Germinal center (tissue), 1 donor: ENCODE measurements around the gene SOX9.
A peak's percentile ranks its signal among the peaks of the same experiment; 100 is the strongest.

ENCODE experiments used
- DNase-seq: peaks from one replicate; pipeline ENCODE4 v3.0.0; 2012; ENCODE audit warnings: mixed read lengths, low spot score

SOX9 gene

DNA sequence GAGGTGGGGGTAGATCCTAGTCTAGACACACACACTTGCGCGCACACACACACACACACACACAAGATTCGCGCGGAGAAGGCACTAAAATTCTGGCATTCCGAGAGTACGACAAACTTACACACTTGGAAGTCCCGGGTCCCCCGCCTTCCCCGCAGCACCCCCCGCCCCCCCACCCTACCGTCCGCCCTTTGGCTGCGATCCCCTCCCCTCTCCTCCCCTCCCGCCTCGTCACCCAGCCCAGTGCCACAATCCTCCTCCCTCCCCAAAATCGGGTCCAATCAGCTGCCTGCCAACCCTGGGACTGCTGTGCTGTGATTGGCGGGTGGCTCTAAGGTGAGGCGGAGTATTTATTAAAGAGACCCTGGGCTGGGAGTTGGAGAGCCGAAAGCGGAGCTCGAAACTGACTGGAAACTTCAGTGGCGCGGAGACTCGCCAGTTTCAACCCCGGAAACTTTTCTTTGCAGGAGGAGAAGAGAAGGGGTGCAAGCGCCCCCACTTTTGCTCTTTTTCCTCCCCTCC, at the start of gene SOX9:
SOX9 (plus strand) TSS at position 379 of the 522 bp plus-strand sequence. CDS start 372 bp downstream, outside the sequence.
- peak; percentile 90 for DNase-seq

DNA sequence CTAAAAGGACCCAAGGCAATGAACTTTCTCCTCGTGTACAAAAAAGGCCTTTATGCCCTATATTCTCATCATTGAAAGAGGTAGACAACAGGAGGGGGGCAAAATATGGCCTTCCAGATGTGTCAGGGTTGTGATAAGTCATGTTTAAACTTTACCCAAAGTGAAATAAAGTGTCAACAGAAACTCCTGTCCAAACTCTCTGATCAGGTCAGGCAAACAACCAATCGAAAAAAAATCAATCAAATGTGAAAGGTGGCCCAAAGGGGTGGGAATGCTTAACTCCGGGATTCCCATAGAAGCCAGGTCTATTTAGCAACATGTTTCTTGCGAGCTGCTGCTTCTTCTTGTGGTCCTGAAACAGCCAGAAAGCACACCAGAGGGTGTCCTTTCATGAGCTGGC, 49.5 kb upstream of the SOX9 start:
- no peak for DNase-seq

DNA sequence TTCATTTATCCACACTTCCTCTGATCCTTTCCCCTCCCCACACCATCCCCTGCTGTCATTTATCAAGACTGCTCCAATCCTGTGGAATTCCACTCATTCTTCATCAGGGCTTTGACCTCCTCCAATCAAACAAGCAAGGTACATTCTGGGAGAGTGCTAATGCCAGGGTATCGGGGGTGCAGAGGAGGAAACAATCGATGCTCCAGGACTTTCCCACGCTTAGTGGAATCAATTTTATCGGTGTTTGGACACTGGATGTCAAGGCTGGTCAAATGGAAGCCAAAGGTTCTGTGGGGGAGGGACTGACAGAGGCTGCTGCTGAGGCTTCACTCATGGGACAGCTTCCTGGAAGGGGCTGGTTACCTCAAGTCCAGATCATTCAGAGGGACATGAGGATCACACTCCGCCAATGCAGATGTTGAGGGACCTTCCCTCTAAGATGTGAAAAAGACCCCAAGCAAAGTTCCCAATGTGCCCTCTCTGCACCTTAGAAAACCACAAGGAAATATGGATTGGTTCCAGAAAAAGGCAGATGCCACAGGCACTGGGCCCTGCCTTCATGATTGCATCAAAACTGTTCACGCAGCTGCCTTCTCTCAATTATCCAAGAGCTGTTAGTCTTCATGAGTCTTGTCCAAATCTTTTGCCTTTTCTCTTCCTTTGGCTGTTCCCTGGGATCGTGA, 44.7 kb upstream of the SOX9 start:
- no peak for DNase-seq

DNA sequence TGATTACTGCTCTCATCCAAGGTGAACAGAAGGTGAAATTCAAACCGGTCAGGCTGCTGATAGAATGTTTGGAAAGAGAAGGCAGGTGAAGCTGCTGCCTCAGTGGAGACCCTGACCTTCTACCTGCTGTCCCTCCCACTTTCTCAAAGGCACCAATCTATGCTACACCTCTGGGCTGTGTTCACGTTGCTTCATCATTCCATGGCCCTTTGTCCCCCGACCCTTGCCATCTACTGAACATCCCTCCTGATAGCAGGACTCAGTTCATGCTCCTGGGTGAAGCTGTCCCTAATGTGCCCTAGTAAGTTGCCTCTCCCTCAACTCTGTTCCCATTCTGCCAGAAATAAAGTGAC, 44.2 kb upstream of the SOX9 start:
- DNase-seq: no peak

DNA sequence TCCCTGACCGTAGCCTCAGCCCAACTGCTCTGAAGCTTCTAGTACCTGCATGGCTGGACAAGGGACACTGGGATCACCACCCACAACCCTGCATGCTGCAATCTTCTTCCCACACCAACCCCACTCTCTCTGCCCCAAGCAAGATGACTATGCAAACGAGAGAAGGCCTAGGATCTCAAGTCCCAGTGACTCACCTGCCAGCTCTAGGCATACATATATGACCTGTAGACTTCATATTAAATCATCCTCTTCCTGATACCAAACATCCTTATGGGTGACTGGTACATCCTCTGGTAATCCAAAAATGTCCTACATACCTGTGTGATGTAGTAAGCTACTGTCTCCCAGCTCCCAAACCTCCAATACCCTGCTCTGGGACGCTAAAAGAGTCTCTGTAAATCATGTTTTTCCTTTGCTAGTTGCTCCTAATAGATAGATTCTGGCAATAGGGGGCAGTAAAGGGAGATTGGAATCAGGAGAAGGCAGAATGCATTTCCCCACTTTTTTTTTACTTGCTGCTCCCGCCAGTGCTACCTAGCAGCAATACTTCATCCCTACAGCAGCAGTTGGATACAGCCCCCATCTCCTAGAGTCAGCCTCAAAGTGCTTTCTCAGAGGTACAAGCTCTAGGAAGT, 43.4 kb upstream of the SOX9 start:
- no peak for DNase-seq

DNA sequence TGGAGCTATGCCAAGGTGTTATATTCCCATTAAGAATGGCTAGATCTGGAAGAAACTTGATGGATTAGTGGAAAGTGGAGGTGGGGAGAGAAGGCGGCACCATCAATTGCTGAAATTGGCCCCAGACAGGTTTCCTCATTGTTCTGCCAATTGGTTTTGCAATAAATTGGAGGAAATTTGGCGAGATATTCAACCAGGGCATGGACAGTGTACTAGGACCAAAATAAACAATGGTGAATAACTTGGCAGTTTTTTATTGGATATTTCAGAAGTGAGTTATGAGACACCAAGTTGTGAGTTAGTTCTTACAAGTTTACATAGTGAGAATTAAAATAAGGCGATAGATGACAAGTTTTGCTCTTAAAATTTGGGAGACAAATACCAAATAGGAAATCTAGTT, 41.1 kb upstream of the SOX9 start:
- DNase-seq: no peak

DNA sequence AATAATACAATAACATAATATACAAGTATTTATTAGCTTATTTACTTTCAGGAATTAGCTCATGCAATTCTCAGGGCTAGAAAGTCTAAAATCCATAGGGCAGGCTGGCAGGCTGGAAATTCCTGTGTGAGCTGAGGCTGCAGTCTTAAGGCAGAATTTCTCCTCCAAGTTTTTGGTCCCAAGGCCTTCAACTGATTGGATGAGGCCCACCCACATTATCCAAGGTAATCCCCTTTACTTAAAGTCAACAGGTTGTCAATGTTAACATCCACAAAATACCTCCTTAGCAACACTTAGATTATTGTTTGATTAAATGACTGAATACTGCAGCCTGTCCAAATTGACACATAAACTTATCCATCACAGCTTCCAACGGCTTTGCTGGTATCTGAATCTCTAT, 32.9 kb upstream of the SOX9 start:
- no peak for DNase-seq

DNA sequence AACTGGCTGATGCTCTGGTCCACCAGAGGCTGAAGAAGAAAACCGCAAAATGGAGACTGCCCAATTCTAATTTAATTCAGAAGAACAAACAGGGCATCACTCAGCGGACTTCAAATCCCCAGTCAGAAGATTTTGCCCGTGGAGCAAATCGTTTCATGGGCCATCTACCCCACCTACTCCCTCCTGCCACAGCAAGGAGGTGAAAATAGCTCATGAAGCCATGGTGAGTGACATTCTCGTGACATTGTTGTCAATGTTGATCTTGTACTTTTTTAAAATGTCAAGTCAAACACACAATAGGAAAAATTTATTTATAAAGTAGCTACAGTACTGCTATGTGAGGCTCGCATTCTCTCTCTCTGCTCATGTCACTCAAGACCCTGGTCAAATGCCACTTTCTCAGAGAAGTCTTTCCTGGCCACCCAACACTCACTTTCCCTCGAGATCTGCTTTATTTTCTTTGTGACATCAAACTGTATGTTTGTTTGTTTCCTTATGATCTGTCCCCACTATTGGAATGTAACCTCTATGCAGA, 31.3 kb upstream of the SOX9 start:
- no peak for DNase-seq

DNA sequence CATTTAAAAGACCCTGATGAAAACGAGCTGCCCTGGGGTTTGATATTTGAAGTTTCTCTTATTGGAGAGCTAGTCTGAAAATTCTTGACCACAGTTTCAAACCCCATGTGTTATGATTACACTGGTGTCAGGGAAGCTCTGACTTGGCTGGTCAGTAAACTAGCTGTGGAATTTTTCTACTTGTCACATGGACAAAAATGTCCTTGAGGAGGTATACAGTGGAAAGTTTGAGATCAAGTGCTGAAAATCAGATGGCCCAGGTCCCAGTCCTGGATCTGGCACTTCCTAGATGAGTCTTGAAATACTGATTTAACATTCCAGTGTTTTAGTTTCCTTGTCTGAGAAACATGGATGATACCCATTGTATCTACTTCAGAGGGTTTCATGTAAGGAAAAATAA, 30.7 kb upstream of the SOX9 start:
- DNase-seq: no peak

DNA sequence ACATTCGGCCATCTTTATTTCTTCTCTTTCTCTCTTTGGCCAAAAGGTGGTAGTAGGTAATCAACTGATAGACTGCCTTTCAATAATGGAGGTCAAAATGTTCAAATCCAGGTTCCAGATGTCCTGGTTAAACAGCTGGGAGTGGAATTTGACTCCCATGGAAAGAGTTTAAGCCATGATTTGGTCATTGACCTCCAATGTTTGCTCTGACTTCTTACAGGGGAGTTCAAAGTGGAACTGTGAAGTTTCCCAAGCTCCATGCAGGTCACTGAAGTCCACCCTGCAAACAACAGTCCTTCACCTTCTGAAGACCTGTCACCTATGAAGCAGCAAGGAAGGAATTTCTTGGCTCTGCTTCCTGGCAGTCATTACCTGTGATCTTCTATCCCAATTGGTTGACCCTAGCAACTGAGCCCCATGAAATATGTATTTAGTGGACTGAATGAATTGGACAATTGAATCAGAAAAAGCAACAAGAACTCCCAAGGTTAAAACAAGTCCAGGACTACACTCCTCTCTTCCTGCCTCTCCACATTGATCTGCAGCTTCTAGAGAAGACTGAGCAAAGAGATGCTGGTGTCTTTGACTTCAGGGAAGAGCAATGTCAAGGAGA, 28.0 kb upstream of the SOX9 start:
- no peak for DNase-seq

DNA sequence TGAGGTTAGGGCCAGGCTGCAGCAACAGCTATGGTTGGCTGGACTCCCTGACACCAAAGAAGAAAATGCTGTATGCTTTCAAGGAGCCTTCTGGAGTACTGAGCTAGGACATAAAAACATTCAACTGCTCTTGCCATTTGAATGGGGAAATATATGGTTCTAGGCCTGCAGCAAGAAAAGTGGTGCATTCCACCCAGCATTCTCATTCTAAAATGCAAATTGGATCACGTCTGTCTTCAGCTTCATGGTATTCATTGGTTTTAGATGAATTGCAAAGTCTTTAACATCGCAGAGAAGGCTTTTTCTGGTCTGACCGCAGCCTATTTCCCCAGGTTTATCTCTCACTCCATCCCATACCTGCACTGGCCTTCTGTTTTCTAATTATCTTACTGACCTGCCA, 27.1 kb upstream of the SOX9 start:
- DNase-seq: no peak

DNA sequence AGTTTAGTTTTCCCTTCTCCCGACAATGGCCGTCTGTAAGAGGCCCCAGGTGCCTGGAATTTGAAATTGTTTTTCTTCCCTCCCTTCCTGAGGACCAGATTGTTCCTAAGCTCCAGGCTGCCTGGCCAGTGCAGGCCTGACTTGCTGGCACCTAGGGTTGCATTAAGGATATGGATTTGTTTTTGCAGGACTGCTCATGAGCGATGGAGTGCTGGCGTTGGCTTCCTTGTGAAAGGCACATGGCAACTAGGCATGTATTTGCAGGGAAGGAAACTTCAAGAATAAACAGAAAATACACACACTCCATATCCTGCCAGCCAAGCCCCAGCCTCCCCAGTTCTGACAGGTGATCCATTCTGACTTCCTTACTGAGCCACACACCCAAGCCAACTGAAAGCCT, 25.5 kb upstream of the SOX9 start:
- no peak for DNase-seq

DNA sequence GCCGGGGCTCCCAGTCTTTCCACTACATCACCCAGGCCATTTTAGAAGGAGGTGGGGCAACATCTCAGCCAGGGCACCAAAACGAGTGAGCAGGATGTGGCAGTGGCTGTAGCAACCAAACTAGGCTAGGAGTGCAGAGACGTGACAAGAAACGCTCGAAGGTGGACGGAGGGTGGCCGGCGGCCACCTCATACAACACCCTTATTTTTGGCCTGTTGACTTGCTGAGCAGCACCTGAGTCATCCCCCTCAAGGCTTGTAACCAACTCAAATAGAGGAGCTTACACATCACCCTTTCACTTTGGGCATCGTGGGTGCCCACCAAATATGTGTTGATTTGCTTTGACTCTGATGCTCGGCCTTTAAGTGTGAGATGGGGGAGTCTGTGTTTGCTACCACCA, 23.7 kb upstream of the SOX9 start:
- DNase-seq: no peak

DNA sequence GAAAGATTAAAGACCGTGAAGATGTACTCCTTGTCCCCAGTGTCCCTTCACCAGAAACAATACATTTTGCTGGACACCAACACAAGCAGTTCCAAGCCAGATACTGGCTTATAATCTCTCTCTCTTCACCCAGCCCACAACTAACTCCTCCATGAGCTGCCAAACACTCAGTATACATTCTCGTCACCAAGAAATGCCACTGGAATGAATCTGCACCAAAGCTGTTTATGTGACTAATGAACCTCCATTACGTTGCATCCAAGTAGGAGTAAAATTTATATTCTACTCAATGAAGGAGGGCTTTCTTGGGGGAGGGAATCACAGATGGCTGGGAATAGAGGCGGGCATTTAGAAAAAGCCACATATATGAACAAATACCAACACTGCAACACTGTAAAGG, 20.9 kb upstream of the SOX9 start:
- DNase-seq: no peak

DNA sequence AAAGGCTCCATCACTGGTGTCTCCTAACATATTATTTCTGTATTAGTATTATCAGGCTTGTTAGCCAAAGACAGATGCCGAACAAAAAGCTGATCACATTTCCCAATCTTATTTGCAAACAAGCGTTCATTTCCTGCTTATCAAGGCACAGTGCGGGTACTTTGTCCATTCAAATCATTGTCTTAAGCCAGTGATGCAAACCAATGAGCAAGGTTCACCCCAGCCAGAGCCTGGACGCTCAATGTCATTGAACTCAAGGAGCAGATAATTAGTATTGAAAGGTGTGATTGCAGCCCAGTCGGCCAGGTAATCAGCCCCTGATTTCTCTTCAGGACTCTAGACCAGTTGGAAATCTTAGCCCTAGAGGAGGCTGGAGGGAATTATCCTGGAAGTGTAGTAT, 20.4 kb upstream of the SOX9 start:
- no peak for DNase-seq

DNA sequence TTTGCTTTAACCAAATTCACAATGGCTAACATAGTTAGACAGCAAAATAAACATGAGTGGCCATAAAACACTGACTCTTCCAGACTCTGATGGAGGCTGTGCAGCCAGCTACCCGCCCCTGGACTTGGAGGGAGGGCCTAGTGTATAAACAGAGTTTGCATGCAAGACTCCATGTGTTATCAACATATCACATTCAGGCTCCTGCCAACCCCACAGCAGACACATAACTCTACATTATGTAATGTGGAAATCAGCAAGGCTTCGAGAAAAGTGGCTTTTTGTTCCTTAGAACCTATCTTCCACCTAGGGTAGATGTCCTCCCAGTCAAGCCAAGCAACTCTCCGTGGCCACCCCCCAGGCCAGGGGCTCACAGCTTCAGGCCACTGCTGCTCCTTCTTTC, 19.3 kb upstream of the SOX9 start:
- no peak for DNase-seq

DNA sequence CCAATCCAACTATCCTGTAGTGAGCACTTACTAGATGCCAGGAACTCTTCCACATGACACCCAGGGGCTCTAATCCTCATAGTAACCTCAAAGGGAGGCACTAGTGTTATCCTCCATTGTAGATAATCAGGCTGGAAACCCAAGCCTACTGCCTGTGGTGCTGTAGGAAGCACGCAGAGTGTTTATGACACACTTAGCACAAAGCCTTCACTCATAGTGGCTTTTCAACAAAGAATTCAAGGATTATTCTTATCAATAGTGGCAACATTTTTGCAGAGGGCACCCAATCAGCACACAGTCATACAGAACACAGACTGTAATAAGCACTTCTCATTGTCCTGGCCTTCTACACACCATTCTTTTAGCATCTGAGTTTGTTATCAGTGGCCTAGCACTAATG, 18.5 kb upstream of the SOX9 start:
- DNase-seq: no peak

DNA sequence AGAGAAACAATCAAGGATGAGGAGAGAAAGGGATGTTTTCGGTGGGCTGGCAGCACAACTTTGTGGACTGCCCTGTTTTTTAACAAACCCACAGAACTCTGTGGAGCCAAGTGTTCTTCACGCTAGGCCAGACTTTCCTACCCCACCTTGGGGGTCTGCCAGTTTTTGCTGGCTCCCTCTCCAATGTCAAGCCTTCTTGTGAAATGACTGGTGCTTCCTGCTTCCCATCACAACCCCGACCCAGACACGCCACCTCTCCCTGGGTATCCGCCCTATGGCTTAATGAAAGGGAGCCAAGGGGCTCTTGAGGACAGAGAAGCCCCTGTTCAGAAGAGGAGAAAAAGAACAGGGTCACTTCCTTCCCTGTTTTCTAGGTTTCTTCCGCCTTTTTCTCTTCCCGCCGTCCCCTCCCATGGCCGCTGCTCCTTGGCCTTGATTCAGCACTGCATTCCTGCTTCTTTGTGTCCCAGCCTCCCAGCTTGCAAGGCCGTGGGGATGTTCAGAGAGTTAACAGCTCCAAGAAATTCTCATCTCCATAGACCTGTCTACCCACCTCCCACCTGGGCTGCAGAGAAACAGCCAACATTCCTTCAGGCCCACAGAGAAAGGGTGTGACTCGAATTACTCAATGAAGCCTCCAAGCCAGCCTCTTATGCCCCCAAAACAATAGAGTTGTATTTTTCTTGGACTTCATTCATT, 16.5 kb upstream of the SOX9 start:
- DNase-seq: no peak

DNA sequence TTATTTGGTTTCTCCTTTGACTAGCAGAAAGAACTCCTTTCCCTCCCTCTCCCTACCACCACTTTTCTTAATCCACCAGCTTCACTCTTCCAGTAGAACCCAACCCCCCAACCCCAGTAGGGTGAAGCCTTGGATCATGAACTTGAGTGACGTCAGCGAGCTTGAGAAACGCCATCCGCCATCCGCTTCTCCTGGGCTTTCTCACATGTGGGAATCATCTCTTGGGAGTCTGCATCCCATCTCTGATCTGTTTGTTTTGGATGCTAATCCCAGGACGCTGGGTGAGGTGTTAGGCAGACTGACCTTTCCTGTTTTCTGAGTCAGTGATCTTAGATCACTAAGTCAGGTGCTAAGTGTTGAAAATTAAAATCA, 16.0 kb upstream of the SOX9 start:
- DNase-seq: no peak

DNA sequence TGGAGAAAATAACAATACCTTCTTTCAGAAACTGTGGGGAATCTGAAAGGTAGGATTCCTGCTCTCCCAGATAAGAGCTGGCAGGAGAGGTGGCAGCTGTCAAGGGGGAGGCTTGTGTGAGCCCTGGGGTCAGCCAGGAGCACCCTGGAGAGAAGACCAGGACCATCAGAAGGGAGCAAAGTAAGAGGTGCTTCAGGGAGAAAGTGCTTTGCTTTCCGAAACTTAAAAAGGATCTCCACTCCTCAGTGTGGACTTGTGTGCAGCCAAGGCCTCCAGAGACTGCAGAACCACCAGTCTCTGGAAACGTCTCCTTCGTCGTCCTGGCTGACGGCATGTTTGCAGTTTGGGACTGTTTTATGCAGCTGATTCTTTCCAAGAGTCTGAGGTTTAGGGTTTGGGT, 13.7 kb upstream of the SOX9 start:
- no peak for DNase-seq

DNA sequence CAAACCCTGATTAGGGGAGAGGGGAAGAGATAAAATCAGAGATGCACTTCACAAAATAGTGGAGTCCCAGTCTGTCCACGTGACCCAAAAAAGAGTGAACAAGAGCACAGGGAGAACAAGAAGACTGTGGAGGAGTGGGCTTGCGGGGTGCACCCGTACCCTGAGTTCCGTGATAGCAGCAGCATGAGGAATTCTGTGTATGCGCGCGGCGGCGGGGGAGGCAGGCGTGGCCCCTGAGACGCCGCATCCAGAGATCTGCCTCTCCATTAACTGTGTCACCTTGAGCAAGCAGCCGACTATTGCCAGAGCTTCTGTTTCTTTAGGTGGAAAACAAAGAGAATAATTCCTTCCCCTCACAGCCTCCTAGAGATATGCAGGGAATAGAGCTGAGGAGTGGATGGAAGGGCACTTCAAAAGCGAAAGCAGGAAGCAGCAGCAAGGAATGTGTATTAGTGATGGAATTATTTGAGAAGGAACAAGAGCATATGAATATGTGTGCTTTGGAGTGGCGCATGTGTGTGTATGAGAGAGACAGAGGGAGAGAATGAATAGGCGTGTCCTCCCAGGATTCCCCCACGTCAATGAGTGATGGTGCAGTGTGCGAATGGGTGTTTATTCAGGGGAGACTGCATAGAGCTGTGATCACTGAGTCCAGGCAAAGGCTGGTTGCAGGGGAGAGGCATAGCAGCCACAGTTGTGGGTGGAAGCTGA, 10.4 kb upstream of the SOX9 start:
- no peak for DNase-seq

DNA sequence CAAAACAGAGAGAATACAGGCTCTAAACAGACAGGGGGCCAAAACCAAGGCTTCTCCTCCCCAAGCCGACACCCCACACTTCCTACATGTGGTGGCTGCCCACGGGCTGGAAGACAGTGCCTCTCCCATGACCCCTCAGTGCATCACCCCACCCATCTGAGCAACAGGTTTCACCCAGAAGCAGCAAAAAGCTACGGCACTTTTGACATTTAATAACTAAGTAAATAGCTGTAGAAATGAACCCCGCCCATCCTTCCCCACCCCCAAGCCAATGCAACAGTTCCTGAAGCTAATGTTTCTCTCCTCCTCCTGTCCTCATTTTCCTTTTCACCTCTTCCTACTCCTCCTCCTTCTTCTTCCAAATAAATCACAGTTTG, 9.9 kb upstream of the SOX9 start:
- no peak for DNase-seq
